Effector memory CD8-positive, alpha-beta T cell (primary cell): Measurements from ENCODE around the gene GALNT2.

Experiments
- ATAC-seq: fragments of 150-1000 bp; cut with Tn5 transposase; replicated peaks from 2 replicates; pipeline ENCODE4 v1.10.0; 2021; ENCODE audit warnings: mild to moderate bottlenecking, moderate library complexity
- DNase-seq, 3 experiments: peaks; one replicate each; pipeline ENCODE4 v3.0.0; 2021
- H3K27ac Mint-ChIP-seq, 2 donors: one replicate each; pipeline ENCODE4 v1.8.0; 2022; ENCODE audit warnings: mild to moderate bottlenecking in 2 of 2, mixed read lengths in 2 of 2, moderate library complexity in 2 of 2
- H3K27me3 Mint-ChIP-seq, 2 donors: one replicate each; pipeline ENCODE4 v1.8.0; 2022; ENCODE audit warnings: mixed read lengths in 2 of 2
- H3K36me3 Mint-ChIP-seq: one replicate; pipeline ENCODE4 v1.8.0; 2022; ENCODE audit warnings: mild to moderate bottlenecking, moderate library complexity, mixed read lengths; ENCODE audit not compliant: insufficient read depth
- H3K4me1 Mint-ChIP-seq, 2 donors: one replicate each; pipeline ENCODE4 v1.8.0; 2022; ENCODE audit warnings: low read depth in 2 of 2, mixed read lengths in 2 of 2
- H3K4me3 Mint-ChIP-seq, 2 donors: one replicate each; pipeline ENCODE4 v1.8.0; 2022; ENCODE audit warnings: mild to moderate bottlenecking in 2 of 2, mixed read lengths in 2 of 2, moderate library complexity in 2 of 2
- H3K9me3 Mint-ChIP-seq, 2 donors: one replicate each; pipeline ENCODE4 v1.8.0; 2022; ENCODE audit warnings: mixed read lengths in 2 of 2

The GALNT2 gene

DNA sequence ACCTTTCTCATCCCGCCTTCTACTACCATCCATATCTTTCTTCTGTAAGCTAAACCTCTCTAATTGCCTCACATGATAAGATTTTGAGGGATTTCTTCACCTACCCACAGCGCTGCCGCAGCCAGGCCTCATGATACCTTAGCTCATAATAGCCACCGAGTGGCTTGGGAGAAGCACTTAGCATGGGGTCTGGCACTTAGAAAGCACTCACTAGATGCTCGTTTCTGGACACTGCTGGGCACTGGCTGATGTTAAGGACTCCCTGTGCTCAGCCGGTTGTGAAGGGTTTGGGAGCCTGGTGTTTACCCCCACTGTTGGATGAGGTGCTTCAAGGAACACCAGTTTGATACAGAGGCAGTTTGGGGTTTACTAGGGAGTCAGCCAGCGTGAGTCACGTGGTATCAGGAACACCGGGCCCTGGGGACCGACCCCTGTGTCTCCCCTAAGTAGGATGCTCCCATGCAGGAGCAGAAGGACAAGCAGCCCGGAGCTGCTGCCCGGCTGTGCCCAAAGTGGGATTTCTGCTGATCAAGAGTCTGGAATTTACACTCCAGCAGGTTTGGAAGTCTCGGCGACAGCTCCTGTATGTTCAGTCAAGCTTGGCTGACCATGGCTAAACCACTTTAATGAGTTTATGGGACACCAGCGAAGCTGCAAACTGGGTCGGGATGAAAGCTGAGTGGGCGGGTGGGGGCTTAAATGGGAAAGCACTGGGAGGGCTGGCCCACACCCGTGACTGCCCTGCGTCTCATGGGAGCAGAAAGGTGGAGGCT is 63.3 kb downstream of the GALNT2 start:
- Mint-ChIP-seq H3K9me3 (no peaks in the 10 kb centered on the region), H3K27ac (no peak overlapping the region), H3K4me3 (no peak overlapping the region), H3K36me3 (peaks cover 3% of the 10 kb centered on the region), H3K4me1 (peaks cover 44 to 51% of the 10 kb centered on the region in 2 donors), H3K27me3 (no peaks in the 10 kb centered on the region)
- ATAC-seq (no peak), DNase-seq (no peak)

DNA sequence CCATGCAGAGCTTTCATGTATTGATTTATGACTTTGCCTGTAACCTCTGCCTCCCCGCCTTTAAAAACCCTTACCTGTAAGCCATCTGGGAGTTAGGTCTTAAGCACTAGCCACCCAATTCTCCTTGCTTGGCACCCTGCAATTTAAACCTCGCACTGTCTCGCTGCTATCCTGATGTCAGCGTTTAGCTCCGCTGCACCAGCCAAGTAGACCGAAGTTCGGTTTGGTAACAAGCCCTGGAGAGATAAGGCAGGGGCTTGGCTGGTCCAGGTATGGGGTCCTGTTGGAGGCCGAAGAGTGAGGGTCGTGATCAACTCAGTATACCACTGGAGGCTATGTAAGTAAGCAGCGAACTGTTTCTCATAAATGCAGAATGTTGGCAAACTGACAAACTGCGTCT is 64.4 kb downstream of the GALNT2 start:
- H3K27ac Mint-ChIP-seq, result no peak overlapping the region
- DNase-seq (no peak), ATAC-seq (no peak)
- no peaks in the 10 kb centered on the region for H3K9me3 Mint-ChIP-seq
- no peaks in the 10 kb centered on the region for H3K27me3 Mint-ChIP-seq
- H3K4me3 Mint-ChIP-seq, result no peak overlapping the region
- peaks cover 35 to 46% of the 10 kb centered on the region in 2 donors for H3K4me1 Mint-ChIP-seq
- H3K36me3 Mint-ChIP-seq, result peaks cover 3% of the 10 kb centered on the region

DNA sequence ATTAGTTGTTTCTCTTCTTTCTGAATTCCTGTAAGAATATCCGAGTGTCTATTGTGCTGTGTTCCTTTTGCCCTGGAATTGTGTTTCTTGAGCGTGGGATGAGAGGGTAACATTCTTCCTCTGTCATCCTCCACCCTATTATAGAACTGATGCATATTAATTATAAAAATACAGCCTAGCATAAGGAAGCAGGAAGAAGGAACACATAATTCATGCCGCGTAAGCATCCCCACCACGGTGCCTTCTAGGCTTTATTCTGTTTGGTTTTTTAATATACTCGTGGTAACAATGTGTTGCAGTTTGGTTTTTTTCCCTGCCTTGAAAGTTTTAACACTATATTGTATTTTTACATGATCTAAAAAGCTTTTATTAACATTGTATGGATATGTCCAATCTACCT is 65.7 kb downstream of the GALNT2 start:
- ATAC-seq (no peak), DNase-seq (no peak)
- peaks cover 27 to 38% of the 10 kb centered on the region in 2 donors for H3K4me1 Mint-ChIP-seq
- H3K9me3 Mint-ChIP-seq, result no peaks in the 10 kb centered on the region
- peak overlapping the region; percentile 68 to 82 for H3K27ac Mint-ChIP-seq
- H3K27me3 Mint-ChIP-seq, result no peaks in the 10 kb centered on the region
- H3K4me3 Mint-ChIP-seq, result peak overlapping the region in 1 of 2 donors; percentile 28
- H3K36me3 Mint-ChIP-seq, result peaks cover 3% of the 10 kb centered on the region

DNA sequence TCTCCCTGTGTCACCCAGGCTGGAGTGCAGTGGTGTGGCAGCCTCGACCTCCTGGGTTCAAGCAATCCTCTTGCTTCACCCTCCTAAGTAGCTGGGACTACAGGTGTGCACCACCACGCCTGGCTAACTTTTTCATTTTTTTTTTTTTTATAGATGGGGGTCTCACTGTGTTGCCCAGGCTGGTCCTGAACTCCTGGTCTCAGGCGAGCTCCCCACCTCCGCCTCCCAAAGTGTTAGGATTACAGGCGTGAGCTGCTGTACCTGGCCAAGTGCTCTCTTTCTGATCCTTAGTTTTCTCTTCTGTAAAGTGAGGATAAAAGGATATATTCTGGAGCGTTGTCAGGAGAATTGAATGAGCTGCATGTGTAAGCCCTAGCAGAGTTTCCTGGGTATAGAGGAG is 68.7 kb downstream of the GALNT2 start:
- Mint-ChIP-seq H3K4me1 (peaks cover 26 to 40% of the 10 kb centered on the region in 2 donors), H3K9me3 (no peaks in the 10 kb centered on the region), H3K27me3 (no peaks in the 10 kb centered on the region), H3K27ac (peak overlapping the region; percentile 67 to 83), H3K36me3 (no peaks in the 10 kb centered on the region), H3K4me3 (no peak overlapping the region)
- no peak for ATAC-seq
- no peak for DNase-seq

- Mint-ChIP-seq H3K4me3 (no peak overlapping the region), H3K27me3 (no peaks in the 10 kb centered on the region), H3K4me1 (peaks cover 27 to 39% of the 10 kb centered on the region in 2 donors), H3K9me3 (no peaks in the 10 kb centered on the region), H3K27ac (peak overlapping the region in 1 of 2 donors; percentile 26), H3K36me3 (no peaks in the 10 kb centered on the region)
- ATAC-seq, result no peak
- no peak for DNase-seq
Measured at GRCh38 chr1:230136453-230137336, 69.7 kb downstream of the GALNT2 start.

DNA sequence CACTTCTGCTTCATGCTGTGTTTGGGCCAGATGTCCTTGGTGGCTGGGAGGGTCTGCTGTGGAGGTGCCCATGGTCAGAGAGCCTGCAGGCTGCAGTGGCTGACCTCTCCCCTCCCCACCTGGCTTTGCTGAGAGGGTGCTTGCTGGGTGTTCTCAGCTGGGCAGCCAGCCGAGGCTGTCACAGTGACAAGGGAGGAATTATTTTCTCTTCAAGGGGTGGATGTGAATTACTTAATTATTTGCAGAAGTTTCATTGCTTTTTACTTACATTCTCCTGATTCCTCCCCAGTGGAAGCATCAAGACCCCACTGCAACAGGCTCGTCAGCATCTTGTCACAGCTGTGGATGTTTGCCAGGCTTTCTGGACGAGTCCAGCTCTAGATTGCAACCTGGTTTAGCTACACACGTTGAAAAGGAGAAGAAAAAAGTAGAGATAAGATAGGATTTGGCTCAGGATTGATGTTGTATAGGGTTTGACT is 70.3 kb downstream of the GALNT2 start:
- DNase-seq (no peak), ATAC-seq (no peak)
- Mint-ChIP-seq H3K4me1 (peaks cover 22 to 32% of the 10 kb centered on the region in 2 donors), H3K27me3 (no peaks in the 10 kb centered on the region), H3K9me3 (no peaks in the 10 kb centered on the region), H3K4me3 (no peak overlapping the region), H3K27ac (peak overlapping the region in 1 of 2 donors; percentile 26), H3K36me3 (no peaks in the 10 kb centered on the region)

DNA sequence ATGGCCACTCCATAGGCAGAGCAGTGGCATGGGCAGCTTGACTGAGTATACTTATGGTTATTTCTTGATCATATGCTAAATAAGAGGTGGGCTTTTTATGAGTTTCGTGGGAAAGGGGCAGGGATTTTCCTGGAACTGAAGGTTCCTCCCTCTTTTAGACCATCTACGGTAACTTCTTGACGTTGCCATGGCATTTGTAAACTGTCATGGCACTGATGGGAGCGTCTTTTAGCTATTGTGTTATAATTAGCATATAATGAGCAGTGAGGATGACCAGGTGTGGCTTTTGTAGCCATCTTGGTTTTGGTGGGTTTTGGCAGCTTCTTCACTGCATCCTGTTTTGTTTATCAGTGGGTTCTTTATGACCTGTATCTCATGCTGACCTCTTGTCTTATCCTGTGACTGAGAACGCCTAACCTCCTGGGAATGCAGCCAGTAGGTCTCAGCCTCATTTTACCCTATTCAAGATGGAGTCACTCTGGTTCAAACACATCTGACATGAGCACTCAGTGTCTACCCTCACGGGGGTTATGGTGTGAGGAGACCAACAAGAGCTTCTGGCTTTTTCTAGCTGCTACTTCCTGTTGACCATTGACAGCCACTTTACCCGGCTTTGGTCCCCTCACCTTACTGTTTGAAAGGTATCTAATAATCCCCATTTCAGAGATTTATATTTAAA is 71.7 kb downstream of the GALNT2 start:
- no peaks in the 10 kb centered on the region for H3K27me3 Mint-ChIP-seq
- ATAC-seq (no peak), DNase-seq (no peak)
- no peaks in the 10 kb centered on the region for H3K36me3 Mint-ChIP-seq
- peaks cover 27 to 32% of the 10 kb centered on the region in 2 donors for H3K4me1 Mint-ChIP-seq
- no peak overlapping the region for H3K4me3 Mint-ChIP-seq
- H3K9me3 Mint-ChIP-seq, result no peaks in the 10 kb centered on the region
- no peak overlapping the region for H3K27ac Mint-ChIP-seq

- H3K4me3 Mint-ChIP-seq, result no peak overlapping the region
- H3K36me3 Mint-ChIP-seq, result no peaks in the 10 kb centered on the region
- H3K9me3 Mint-ChIP-seq, result no peaks in the 10 kb centered on the region
- DNase-seq (no peak), ATAC-seq (no peak)
- peaks cover 28 to 36% of the 10 kb centered on the region in 2 donors for H3K4me1 Mint-ChIP-seq
- peak overlapping the region in 1 of 2 donors; percentile 57 for H3K27ac Mint-ChIP-seq
- H3K27me3 Mint-ChIP-seq, result no peaks in the 10 kb centered on the region
Measured at GRCh38 chr1:230139315-230139714, 72.3 kb downstream of the GALNT2 start.

DNA sequence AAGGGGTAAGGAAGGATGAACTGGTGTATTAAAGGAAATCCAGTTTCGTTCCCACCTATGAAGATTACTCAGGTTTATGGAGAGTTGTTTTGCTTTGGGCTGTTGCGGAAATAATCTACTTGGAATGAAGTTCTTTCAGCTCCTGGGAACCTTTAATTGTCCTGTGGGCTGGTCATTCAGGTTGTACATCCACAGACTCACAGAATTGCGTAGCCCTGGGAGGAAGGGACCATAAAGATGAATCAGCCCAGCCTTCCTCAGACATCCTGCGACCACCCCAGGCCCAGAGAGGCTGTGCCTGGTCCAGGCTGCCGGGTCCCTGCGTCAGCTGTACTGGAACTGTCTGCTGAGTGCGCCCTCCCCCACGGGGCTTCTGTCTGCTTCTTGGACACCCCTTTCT is 72.7 kb downstream of the GALNT2 start:
- H3K27me3 Mint-ChIP-seq, result no peaks in the 10 kb centered on the region
- H3K4me3 Mint-ChIP-seq, result no peak overlapping the region
- no peaks in the 10 kb centered on the region for H3K9me3 Mint-ChIP-seq
- H3K4me1 Mint-ChIP-seq, result peaks cover 28 to 36% of the 10 kb centered on the region in 2 donors
- no peak for ATAC-seq
- H3K36me3 Mint-ChIP-seq, result no peaks in the 10 kb centered on the region
- peak overlapping the region in 1 of 2 donors; percentile 57 for H3K27ac Mint-ChIP-seq
- DNase-seq, result no peak

GRCh38 chr1:230140221-230141020 is 73.4 kb downstream of the GALNT2 start:
- Mint-ChIP-seq H3K27me3 (no peaks in the 10 kb centered on the region), H3K4me3 (no peak overlapping the region), H3K9me3 (no peaks in the 10 kb centered on the region), H3K36me3 (peaks cover under 1% of the 10 kb centered on the region), H3K4me1 (peaks cover 32 to 41% of the 10 kb centered on the region in 2 donors), H3K27ac (peak overlapping the region in 1 of 2 donors; percentile 31)
- DNase-seq (no peak), ATAC-seq (no peak)

GRCh38 chr1:230141021-230141648 is 74.1 kb downstream of the GALNT2 start:
- no peak overlapping the region for H3K4me3 Mint-ChIP-seq
- H3K4me1 Mint-ChIP-seq, result peaks cover 36 to 41% of the 10 kb centered on the region in 2 donors
- H3K27ac Mint-ChIP-seq, result peak overlapping the region in 1 of 2 donors; percentile 8
- DNase-seq, result no peak
- H3K9me3 Mint-ChIP-seq, result no peaks in the 10 kb centered on the region
- peaks cover 3% of the 10 kb centered on the region for H3K36me3 Mint-ChIP-seq
- ATAC-seq, result no peak
- no peaks in the 10 kb centered on the region for H3K27me3 Mint-ChIP-seq

DNA sequence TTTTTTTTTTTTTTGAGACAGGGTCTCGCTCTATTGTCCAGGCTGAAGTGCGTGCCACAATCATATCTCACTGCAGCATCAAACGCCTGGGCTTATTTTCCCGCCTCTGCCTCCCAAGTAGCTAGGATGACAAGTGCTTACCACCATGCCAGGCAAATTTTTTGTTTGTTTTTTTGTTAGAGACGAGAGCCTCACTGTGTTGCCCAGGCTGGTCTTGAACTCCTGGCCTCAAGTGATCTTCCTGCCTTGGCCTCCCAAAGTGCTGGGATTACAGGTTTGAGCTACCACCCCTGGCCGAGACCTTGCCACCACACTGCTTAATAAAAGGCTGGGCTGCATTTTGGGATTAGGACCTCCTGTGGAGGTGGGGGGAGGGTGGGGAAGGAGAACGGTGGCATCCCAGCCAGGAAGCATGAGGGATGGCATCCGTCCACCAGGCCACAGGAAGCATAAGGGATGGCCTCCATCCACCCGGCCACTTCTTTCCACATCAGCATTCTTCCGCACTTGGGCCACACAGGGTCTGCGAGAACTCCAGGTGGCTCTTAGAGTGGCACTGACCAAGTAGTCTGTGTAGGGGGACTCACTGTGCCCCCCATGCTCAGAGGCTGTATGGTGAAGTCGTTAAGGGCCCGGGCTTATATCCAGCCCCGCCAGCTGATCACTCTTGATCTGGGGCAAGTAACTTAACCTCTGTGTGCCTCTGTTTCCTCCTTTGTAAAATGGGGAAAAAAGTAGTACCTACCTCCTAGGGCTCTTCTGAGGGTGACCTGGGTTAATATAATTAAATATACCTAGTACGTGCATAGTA is 75.0 kb downstream of the GALNT2 start:
- Mint-ChIP-seq H3K36me3 (peaks cover 3% of the 10 kb centered on the region), H3K4me3 (no peak overlapping the region), H3K27ac (peak overlapping the region in 1 of 2 donors; percentile 8), H3K4me1 (peaks cover 43 to 49% of the 10 kb centered on the region in 2 donors), H3K9me3 (no peaks in the 10 kb centered on the region), H3K27me3 (no peaks in the 10 kb centered on the region)
- DNase-seq (no peak), ATAC-seq (no peak)
